HG03575 (cell line): Measurements from ENCODE around the gene PON2.
"Not testable (repeated sequence)": the region's sequence is repeated elsewhere in the genome, so short reads cannot be mapped to it uniquely, and the experiment has no call there.

Experiments used
- ATAC-seq: cut with Tn5 transposase; IDR thresholded peaks from one replicate; pipeline ENCODE4 v1.9.1; 2021; ENCODE audit not compliant: unreplicated experiment, insufficient number of reproducible peaks, low FRiP score; ENCODE audit errors: extremely low read depth

The PON2 gene

DNA sequence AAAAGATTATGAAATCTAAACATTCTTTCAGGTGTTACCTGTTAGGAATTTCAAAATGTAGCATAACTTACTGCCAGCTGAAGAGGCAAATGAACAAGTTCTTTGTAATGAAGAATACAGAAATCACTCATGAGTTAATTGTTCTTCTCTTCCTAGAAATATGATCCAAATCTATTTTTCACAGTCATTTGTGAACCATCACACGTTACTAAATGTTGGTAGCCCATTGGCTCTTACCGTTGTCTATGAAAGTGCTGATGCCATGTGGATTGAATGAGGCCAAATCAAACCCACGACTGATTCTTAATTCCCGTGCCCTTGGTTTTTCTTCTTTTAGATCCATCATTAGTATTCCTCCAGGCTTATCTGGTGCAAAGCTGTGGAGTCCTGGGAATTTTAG is 22.8 kb downstream of the PON2 start:
- no peak for ATAC-seq

DNA sequence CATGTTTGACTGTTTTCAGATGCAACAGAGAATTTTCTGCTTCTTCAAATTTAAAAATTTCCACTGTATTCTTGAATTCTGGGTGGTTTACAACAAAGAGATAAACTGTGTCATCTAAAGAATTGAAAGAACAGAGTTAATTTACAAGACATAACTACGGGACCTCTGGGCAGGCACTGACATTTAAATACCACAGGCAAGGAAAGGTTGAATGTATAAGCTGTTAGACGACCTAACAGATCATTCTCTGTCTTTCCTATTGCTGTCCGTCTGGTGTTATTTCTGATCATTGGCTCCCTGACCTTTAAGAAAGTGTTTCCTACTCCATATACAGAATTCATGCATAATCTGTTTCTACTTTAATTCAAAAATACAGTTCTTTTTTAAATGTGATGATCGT is 23.2 kb downstream of the PON2 start:
- no peak for ATAC-seq

DNA sequence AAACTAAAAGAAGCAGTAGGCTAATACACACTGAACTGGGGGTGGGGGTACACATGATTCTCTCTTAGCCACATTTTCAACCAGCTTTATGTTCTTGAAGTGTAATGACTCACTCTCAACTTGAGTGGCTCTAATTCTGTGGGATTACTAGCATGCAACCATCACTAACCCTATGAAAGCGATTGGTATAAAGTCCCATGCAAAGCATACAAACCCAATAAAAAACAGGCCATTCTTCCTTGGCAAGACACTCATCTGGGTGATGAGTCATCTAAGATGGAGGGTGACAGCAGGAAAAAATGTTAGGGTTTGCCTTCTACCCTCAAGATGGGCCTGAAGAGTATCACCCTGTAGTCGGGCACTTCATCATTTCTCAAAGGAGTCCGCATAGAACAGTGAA is 23.8 kb downstream of the PON2 start:
- no peak for ATAC-seq

DNA sequence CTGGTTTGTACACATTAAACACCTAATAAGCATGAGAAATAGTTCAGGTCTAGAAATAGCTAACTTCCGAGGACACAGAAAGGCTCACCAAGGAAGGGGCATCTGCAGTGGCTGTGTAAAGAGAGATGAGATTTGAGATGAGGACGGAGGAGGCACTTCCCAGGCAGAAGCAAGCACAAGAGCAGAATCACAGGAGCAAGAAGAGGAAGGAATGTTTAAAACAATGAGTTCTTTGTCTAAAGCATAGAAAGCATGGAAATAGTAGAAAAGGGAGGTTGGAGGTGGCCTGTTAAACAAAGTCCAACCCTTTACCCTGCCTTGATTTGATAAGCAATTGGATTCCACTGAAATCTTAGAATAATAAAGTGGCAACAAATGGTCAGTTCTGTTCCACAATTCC is 27.1 kb downstream of the PON2 start:
- ATAC-seq: no peak

DNA sequence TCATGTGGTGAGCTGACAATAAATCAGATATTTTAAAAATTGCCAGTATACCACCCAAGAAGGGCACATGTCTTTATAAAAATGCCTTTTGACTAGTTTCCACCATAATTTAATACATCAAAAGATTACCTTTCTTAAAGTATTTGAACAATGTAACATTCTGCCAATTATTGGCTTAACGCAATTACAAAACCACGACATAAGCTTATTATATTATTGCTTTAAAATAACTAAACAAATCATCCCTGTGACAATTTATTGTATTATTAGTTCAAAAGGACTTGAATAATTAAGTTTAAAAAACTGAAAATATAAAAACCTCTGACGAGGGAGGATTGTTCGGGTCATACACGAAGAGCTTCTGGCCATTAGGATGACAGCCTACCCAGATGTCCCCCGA is 29.0 kb downstream of the PON2 start:
- no peak for ATAC-seq

DNA sequence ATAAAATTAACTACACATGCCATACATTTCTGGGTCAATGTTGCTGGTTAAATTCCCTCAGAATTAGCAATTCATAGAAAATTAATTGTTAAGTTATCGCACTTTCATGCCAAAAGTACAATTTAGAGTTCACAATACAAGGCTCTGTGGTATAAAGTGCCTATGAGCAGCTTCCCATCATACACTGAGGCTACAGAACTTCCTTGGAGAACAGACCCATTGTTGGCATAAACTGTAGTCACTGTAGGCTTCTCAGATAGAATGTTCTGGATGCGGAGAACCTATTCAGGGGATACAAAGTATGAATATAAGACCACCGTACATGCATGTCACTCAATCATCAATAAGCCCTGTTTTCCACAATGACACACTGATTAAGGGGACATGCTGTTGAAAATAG is 29.6 kb downstream of the PON2 start:
- ATAC-seq: no peak

DNA sequence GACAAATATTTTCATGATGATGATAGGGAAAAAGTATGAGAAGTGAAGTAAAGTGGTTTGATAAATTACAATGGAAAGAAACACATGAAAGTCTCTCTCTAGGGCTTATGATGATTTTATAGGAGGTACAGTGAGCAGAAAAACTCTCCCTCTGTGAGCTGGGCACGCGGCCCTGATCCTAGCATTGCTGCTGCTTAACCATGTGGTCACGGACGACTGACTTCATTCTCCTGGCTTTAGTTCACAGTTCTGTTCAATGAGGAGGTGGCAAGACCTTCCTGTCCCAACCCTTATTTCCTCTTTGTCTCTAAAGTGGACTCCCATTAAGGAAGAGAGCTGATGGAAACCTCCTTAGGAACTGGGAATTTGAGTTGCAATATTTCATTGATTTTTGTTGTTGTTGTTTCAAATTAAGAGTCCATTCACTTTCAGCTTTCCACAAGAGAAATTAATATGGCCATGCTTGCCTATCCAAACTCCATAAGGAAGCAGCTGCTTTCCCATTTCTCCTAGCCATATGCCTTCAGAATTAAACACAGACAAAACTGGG is 30.4 kb downstream of the PON2 start:
- ATAC-seq: no peak

DNA sequence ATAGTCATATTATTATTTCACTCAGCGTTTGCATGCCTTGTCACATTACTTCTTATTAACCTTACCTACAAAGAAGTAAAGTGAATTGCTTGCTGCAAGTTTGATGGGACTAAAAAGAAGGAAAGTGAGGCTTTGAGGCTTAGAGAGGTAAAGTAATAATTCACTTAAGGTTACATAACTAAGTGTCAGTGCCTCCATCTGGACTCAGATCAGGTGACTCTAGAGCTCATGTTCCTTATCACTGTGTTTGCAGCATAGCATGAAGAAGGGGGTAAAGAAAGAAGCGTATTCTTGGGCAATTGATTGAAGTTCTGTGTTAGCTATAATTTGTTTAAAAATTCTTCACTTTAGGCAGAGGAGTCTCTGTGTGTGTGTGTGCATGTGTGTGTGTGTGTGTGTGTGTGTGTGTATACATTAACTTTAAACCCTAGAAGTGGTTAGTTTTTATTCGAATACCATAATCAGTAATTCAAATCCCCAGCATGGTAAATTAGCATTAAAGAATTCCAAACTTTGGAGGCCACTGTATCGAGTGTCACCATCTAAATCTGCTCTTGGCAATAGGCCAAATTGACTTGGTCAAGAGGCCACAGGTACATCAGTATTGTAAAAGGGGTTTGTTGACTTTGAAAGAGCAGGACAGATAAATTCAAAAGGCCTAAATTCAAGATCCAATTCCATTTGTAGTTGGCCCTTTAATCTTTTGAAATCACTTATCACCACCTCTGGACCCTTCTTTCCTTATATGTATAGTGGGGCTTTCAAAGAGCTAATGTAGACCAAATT is 36.5 kb downstream of the PON2 start:
- ATAC-seq: no peak

DNA sequence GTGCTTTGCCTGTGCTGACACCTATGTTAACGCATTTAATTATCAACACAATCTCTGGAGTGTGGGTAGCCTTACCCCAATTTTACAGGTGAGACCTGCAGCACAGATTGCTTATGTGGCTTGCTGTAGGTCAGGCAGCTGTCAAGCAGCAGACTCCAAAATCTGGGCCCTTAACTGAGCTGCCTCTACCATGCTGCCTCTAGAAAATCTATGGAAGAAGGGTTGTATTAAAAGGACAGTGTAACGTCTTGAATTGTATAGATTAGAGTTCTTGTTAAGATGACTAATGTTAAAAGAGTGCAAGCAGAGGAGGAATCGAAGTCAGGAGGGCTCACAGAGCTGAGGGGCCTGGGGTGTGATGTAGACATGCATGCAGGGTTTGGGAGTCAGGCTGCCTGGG is 37.4 kb downstream of the PON2 start:
- no peak for ATAC-seq

DNA sequence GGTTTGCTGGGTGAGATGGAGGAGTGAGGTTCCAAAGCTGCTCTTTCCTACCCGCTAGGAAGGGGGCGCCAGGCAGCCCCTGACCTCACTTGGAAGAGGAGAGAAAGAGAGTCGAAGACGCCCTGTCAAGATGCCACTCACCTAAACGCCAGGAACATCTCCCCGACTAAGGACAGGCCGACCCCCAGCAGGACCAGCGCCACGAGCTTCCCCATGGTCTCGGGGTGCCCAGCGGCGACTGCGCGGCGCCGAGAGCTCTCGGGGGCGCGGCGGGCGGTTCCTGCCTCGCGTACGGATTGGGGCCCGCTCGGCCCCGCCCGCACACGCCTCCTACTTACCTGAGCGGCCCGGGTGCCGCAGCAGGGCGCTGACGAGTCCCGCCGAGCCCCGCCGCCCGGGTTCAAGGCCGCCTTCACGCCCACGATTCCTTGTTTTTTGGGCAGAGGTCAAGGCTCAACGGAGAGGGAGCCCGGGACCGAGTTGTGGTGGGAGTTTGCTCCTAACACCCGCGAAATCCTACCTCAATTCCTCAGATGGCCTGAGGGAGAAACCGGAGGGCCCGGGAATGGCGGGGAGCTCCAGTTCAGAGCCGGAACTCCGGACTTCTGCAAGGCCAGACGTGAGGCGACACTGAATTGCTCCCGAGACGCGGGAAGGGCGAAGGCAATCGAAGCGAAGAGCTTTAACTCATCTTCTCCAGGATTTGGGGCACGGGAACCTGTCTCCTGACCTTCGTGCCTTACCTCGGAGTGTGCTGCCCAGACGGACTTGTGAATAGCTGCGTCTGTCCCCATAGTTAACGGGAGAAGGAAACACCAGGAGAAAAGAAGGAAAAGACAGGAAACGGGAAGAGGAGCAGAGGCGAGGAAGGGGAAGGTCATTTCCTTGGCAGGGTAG is 38.4 kb downstream of the PON2 start, which contains the start of gene PON3:
Gene PON3 (minus strand): TSS at position 240 of the 897 bp plus-strand sequence. CDS start 25 bp downstream, at position 215.
- no peak for ATAC-seq

DNA sequence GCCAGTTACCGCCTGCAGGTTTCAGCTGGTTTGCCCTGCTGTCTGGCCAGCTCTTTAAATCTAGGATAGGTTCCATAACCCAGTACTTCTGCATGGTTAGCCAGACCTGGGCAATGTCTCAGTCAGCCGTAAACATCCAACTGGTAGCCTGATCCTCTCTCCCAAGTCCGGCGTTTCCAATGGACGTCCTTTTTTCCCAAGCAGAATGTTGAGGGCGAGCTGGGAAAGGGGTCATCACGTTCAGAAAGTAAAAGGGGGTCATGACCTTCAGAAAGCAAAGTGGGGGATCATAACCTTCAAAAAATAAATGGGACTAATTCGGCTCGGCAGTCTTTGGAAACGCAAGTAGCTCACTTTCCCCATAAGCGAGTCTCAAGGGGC is 39.1 kb downstream of the PON2 start:
- ATAC-seq: no peak

DNA sequence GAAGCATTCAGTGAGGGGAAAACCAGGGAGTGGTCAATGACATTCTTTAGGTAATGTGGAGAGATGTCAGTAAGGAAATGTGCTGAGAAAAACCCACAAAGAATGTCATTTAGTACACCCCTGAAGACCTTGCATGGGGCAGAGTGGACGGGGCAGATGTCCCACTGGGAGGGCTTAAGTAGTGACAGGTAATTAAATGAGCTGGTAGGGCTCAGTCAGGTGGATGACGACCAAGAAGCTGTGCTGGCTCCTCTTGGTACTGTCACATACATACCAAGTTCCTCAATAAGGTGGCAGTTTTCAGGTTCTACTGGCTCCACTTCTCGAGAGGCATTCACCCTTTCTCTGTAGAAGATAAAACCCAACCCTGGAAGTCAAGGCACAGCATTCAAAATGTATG is 40.5 kb downstream of the PON2 start:
- no peak for ATAC-seq

DNA sequence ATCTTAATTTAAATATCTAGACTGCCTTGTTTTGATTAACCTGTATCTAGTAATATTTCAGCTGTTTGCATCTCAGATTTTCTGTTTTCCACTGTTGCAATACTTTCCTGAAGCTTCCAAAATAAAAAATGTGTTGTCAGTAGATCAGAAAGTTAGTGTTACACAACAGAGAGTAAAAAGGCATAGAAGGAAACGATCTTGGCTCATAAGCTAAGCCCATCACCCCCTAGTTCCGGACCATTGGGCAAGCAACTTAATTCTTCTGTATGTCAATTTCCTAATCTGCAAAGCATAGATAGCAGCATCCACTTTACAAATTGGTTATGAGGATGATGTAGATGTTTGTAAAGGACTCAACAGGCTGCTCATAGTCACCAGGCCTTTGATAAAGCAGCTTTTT is 43.1 kb downstream of the PON2 start:
- no peak for ATAC-seq

DNA sequence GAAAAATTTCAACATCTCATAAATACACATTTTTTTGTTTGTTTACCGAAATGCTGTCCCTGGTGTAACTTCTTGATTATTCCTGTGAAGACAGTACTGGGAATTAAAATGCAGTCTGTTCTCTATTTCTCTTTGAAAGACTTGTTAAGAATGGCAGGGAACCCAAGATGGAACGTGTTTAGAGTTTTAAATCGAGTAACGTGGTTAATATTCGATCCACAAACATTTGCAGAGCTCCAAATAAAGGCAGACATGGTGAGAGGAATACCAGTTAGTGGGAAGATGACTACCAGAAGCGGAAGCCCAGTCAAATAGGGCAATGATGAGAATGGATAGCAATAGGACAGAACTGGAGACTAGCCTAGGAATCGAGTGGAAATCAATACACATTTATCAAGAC is 45.3 kb downstream of the PON2 start:
- no peak for ATAC-seq

DNA sequence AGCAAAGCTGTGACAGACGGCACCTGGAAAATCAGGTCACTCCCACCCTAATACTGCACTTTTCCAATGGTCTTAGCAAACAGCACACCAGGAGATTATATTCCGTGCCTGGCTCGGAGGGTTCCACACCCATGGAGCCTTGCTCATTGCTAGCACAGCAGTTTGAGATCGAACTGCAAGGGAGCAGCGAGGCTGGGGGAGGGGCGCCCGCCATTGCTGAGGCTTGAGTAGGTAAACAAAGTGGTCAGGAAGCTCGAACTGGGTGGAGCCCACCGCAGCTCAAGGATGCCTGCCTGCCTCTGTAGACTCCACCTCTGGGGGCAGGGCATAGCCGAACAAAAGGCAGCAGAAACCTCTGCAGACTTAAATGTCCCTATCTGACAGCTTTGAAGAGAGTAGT is 55.4 kb downstream of the PON2 start:
- not testable (repeated sequence) for ATAC-seq

DNA sequence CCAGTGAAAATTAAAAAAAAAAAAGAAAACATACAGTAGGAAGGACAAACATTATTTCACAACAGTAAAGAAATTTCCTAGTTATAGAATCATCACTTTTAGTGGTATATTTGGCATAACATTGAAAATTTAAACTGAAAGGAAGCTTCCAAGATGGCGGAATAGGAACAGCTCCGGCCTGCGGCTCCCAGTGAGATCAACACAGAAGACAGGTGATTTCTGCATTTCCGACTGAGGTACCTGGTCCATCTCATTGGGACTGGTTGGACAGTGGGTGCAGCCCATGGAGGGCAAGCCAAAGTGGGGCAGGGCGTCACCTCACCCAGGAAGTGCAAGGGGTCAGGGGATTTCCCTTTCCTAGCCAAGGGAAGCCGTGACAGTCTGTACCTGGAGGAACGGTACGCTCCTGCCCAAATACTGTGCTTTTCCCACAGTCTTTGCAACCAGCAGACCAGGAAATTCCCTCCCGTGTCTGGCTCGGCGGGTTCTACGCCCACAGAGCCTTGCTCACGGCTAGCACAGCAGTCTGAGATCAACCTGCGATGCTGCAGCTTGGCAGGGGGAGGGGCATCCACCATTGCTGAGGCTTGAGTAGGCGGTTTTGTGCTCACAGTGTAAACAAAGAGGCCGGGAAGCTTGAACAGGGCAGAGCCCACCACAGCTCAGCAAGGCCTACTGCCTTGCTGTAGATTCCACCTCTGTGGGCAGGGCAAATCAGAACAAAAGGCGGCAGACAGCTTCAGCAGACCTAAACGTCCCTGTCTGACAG is 58.0 kb downstream of the PON2 start:
- ATAC-seq: no peak

DNA sequence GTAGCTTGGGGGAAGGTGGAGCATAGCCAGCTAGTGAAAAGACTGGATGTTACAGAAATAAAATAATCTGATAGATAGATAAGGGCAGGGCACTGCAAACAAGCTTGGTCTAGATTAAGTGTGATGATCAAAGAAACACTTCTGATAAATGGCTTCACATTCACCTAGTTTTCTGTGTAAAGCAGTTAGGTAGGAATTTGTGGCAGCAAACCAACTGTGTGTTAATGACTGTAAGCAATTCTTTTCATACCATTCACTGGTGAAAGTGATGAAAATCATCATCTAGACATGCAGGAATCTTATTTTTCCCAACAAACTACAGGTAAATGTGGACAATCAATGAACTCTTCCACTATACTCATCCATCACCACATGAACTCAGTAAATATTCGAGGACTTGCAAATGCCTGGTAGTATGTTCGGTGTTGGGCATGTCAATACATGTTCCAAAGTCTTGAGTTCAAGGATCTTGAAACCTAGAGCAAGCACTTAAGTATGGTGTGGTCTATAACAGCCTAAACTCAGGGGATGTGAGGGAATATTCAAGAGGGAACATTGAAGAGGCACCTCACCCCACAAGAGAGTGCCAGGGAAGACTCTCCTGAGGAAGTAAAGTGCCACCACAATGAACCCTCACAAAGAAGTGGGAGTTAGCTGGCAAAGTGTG is 59.1 kb downstream of the PON2 start:
- no peak for ATAC-seq

DNA sequence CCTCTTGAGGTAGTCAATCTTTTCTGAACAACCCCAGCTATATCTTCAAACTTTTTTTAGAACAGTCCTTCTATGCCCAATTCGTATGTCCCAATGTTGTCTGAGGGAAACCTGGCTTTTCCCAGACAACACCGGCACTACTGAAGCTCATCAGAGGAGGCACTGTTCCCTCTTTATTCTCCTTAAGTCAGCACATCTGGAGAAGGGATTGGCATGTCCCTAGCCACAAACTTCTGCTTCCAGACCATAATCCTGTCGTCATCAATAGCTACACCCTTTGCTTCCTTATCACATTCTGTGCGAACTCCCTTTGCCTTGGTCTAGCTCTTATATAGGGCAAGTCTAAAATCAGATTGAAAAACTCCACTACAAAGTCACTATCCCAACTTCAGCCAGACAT is 61.5 kb downstream of the PON2 start:
- no peak for ATAC-seq

DNA sequence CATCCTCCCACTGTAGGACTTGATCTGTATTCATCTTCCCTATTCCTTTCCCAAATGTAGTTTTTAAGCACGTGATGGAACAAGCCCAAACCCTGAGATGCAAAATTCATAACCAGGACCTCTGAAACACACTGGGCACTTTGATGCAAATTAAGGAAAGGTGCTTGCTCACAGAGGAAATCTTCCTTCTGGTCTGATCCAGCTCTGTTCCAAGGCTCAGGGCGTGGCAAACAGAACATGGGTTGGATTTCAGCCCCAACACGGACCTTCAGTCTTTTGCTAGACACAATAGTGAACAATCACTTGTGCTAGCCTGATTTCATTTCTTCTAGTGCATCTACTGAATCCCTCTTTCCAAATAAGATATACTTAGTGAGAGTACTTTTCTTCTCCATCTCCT is 66.6 kb downstream of the PON2 start:
- no peak for ATAC-seq
